Mammary epithelial cell (primary cell): Measurements from ENCODE around the gene UVRAG.

Source experiments
- EZH2 ChIP-seq: IDR thresholded peaks from 2 replicates; pipeline ENCODE4 v1.6.1; 2012; ENCODE audit warnings: low read length, inconsistent platforms, borderline replicate concordance
- TF ChIP-seq, protein P1 (sequence below), 2 donors: IDR thresholded peaks in 1 of 2; conservative IDR thresholded peaks in 1 of 2; 2 replicates each; pipeline ENCODE4 v1.5.1; 2011 to 2012; ENCODE audit warnings: inconsistent platforms in 2 of 2, low read length in 2 of 2, mild to moderate bottlenecking in 2 of 2, control low read depth in 1 of 2, low read depth in 1 of 2; ENCODE audit not compliant: insufficient read depth in 1 of 2; ENCODE audit errors: extremely low read depth in 1 of 2

DNA sequence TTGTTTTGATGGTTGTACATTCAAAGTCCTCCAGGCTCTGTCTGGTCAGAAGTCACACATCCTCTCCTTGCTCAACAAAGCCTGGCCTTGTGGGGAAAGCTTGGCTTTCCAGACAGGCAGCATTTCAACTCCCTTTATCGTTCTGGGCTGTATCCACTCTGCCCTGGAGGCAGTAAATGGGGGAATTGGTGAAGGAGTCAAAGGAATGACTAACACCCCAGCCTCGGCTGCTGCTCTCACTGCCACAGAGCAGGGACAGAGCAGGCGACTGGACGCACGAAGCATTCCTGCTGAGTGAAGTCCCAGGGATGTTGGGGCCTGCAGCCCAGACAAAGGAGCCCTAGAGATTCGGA is 338.5 kb downstream of the UVRAG start:
- TF ChIP-seq, protein P1, sequence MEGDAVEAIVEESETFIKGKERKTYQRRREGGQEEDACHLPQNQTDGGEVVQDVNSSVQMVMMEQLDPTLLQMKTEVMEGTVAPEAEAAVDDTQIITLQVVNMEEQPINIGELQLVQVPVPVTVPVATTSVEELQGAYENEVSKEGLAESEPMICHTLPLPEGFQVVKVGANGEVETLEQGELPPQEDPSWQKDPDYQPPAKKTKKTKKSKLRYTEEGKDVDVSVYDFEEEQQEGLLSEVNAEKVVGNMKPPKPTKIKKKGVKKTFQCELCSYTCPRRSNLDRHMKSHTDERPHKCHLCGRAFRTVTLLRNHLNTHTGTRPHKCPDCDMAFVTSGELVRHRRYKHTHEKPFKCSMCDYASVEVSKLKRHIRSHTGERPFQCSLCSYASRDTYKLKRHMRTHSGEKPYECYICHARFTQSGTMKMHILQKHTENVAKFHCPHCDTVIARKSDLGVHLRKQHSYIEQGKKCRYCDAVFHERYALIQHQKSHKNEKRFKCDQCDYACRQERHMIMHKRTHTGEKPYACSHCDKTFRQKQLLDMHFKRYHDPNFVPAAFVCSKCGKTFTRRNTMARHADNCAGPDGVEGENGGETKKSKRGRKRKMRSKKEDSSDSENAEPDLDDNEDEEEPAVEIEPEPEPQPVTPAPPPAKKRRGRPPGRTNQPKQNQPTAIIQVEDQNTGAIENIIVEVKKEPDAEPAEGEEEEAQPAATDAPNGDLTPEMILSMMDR (conservative IDR thresholded peaks at IDR 0.05 in 1 of 2, IDR thresholded peaks at IDR 0.05 in 1 of 2; ENCODE audit: extremely low read depth in 1 of 2, insufficient read depth in 1 of 2, low read depth in 1 of 2, low read length in 2 of 2), result no peak
- no peak for TF ChIP-seq EZH2
